GM19035 (cell line): Measurements from ENCODE around the gene IL31.
"Not testable (repeated sequence)": the region's sequence is repeated elsewhere in the genome, so short reads cannot be mapped to it uniquely, and the experiment has no call there.

Experiments
- ATAC-seq: cut with Tn5 transposase; IDR thresholded peaks from one replicate; pipeline ENCODE4 v1.9.1; 2021; ENCODE audit not compliant: unreplicated experiment

The IL31 gene

DNA sequence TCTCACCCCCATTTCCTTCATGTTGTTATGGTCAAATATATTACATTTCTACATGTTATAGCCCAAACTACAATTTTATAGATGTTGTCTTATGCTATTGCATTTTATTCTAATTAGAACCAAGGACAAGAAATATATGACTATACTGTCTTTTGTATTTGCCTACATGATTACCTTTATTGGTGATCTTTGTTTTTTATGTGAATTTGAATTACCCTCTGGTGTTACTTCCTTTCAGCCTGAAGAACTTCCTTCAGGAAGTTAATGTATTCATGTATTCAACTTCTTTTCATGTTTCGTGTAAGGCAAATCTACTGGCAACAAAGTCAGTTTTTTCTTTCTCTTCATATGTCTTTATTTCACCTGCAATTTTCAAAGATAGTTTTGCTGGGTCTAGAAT is 20.8 kb upstream of the IL31 start:
- no peak for ATAC-seq

DNA sequence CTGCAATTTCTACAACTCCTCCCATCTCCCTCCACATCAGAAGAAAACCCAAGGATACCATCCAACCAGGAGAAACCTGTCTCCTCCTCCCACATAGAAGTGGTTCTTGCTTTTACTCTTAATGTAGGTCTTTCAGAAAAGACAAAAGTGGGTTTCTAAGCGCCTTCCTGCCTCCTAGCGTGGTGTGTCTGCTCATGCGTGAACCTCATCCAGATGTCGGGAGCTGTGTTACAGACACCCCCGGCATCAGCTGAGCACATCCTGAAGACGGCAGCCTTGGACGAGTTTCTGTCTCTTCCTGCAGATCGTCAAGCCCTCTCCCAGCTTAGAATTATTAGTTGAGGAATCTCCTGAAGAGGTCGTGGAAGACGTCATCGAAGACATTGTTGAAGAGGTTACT is 18.4 kb upstream of the IL31 start:
- no peak for ATAC-seq

DNA sequence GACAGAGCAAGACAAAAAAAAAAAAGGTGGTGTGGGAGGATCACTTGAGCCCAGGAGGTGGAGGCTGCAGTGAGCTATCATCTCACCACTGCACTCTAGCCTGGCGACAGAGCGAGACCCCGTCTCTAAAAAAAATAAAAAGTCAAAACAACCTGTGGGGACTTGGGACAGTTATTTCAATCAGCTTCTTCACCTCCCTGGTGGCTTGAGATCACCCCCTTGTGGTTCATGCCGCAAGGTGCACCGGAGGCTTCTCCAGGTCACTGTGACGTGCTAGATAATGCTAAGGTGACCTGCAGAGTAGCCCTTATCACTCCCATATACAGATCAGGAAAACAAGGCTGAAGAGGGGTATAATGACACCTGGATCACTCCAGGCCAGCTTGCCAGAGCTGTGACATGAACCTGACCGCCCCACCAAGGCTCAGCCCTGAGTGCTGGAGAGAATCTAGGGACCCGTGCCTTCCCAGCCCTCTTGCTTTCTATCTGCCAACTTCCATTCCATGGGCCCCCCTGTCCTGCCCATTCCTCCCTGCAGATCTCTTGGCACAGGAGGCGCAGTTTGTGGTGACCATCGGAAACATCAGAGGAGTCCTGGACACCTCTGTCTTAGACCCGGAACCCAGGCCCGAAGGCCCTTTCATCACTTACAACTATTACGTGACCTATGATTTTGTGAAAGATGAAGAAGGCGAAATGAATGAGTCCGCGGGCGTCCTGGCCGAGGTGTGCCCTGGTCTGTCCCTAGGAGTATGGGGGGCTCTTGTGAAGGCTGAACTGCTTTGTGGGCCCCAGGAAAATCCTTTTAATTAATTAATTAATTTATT is 17.0 kb upstream of the IL31 start:
- no peak for ATAC-seq

DNA sequence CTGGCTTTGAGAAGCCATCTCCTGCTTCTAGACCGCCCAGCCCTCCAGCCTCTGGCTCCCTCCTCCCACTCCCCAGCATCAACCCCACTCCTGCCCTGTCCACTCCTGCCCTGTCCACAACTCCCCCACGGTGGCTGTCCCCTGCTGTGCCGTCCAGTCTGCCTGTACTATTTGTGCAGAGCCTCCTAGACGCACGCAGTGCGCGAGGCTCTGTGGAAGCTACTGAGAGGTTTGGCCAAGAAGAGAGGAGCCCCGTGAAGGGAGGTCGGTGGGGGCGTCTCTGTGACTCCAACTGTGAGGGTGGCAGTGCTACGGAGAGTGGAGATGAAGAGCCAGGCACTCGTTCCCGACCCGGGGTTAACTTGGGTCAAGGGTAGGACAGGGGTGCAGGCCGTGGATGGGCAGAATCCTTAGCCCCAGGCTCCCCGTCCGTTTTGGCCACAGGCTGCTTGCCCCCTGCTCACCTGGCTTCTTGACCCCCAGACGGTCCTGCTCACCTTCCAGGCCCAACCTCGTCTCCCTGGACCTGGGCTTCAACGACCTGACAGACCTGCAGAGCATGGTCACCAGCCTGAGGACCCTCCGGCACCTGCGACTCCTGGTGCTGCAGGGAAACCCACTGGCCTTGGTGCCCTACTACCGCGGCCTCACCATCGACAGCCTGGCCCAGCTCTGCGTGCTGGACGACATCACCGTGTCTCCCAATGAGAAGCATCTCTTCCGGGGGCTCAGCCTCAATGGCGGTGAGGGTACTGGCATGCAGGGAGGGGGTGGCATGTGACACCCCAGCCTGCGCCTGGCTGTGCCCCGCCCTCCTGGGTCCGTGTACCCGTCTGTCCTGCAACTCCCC is 15.8 kb upstream of the IL31 start:
- ATAC-seq = no peak

DNA sequence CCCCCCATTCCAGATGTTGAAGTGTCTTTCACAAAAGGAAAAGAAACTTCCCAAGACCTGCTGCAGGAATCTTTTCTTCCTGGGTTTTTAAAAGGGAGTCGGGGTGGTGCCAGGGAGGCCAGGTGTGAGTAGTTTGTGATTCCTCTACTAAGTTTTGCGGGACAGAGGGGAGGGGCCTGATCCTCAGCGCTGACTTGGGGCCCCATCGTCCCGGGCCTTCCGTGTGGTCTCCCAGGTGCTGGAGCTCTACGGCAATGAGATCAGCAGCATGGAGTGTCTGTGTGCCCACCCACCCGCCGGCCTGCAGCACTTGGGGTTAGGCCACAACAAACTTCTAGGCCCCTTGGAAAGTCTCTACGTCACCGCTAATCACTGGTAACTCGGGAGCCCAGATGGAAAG is 13.4 kb upstream of the IL31 start:
- no peak for ATAC-seq

DNA sequence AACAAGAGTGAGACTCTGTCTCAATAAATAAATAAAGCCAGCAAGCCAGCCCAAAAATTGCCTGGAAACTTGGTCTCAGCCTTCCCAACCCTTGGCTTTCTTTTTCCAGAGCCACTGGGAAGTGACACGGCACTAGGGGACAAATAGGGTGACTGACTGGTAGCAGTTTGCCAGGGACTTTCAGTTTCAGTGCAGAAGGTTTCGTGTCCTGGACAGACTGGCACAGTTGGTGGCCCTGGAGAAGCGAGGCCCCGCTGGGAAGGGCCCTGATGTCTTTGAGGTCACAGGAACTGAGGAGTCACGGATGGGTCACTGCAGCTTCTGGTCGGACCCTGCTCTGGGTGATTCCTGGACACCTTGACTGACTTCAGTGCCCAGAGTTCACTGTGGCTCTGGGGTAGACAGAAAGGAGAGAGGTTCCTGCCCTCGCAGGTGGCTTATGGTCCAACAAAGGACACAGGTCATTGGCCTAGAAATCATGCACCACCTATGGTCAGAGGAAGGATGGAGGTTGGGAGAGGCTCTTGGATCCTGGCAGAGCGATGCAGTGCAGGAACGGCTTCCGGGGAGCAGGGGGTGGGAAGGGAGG is 11.6 kb upstream of the IL31 start:
- ATAC-seq = no peak

DNA sequence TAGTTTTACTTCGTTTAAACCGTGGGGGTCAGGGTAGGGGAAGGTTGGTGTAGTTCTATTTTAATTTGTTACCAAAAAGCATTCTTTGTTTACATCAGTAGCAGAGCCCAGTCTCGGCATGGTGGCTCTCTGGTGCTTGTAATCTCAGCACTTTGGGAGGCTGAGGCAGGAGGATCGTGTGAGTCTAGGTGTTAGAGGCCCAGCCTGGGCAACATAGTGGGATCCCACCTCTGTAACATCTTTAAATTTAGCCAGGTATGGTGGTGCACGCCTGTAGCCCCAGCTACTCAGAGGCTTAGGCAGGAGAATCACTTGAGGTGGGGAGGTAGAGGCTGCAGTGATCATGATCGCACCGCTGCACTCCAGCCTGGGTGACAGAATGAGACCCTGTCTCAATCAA is 11.1 kb upstream of the IL31 start:
- ATAC-seq = no peak

DNA sequence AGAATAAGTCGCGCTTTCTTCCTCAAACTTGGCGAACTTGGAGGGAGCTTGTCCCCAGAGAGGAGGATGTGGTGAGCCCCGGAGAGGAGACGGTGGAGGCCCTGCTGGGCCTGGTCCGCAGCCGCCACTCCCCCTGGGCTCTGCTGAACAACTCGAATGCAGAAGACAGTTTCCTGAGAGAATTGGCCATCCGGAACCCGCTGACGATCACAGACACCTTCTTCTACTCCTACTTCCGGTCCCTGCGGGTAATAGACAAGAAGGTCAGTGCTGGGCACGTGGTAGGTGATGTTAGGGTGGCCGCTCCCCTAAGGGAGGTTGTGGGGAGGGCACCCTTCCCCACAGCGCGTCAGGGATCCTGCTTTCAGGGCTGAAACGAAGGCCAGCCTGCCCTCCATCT is 10.5 kb upstream of the IL31 start:
- no peak for ATAC-seq

DNA sequence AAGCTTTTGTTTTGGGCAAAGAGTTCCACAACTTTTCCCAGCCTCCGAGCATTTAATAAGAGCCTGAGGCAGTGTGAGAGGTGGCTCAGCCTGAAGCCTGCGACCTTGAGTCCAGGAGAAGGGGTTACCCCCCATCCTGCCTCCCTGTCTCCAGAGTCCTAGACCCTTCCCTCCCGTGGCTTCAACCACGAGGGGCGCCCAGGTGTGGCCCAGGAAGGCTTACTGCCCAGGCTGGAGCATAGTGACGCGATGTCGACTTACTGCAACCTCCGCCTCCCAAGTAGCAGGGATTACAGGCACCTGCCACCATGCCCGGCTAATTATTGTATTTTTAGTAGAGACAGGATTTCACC is 9.5 kb upstream of the IL31 start:
- ATAC-seq = no peak

DNA sequence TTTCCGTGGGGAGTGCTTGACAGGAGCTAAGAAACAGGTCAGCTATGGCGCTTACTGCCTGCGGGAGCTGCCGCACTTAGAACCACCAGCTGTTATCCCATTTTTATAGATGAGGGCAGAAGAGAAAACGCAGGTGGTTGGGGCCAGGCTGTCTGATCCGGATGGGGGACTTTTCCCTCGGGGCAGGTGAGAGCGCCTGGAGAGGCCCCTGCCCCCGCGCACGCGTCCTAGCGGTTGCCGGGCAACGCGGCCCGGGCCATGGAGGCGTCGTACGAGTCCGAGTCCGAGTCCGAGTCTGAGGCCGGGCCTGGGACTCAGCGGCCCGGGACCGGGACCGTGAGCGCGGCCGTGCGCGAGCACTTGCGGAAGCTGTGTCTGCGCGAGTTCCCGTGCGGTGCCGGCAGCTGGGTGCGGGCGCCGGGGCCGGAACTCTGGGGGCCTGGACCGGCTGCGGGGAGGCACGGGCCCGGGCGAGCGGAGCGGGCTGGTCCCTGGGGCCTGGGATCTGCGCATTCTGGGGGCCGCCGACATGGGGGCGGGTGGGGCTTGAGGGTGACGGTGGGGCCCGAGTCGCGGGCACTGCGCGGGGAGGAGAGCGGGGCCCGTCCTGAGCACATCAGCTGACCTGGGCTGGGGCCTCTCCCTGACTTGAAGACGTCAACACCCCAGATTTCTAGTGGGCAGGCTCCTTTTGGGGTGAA is 9.0 kb upstream of the IL31 start, which contains the start of gene LRRC43:
LRRC43 (plus strand) TSS at position 237 of the 701 bp plus-strand sequence; CDS start at position 259, 22 bp downstream.
- ATAC-seq = no peak

DNA sequence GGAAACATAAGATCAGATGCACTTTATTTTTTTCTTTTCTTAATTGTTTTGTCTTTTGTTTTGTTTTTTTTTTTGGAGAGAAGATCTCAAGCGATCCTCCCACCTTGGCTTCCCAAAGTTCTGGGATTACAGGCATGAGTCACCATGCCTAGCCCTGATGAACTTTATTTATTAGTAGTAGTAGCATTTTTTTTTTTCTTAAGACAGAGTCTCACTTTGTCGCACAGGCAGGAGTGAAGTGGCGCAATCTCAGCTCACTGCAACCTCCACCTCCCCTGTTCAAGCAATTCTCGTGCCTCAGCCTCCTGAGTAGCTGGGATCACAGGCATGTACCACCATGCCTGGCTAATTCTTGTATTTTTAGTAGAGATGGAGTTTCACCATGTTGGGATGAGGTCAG is 2.5 kb upstream of the IL31 start:
- ATAC-seq = not testable (repeated sequence)

DNA sequence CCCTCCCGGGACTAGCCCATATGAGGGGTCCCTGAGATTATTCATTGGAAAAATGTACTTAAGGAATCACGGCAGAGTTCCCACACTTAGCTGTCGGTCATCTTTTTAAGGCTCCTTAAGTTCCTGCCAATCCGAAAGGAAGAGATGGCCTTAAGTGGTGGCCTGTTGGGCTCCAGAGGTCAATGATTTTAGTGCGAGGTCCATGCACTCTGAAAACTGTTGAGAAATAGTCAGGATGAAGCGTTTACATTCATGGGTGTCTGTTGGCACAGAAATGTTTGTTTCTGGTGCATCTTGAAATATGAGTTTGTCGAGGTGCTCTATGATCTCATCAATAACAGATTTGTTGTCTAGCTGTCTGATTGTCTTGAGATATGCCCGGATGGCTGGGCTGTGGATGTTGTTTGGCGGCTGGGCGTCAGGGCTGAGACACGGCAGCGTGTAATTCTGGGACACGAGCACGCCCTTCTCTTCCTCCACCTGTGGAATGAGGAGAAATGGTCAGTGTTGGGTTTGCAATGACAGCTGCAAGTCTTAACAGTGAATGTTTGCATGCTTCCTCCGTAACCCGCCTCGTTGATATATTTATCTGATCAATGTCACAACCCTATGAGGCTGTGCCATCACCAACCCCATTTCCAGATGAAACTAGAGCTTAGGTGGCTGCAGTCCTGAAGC is 1.6 kb downstream of the IL31 start:
- no peak for ATAC-seq

DNA sequence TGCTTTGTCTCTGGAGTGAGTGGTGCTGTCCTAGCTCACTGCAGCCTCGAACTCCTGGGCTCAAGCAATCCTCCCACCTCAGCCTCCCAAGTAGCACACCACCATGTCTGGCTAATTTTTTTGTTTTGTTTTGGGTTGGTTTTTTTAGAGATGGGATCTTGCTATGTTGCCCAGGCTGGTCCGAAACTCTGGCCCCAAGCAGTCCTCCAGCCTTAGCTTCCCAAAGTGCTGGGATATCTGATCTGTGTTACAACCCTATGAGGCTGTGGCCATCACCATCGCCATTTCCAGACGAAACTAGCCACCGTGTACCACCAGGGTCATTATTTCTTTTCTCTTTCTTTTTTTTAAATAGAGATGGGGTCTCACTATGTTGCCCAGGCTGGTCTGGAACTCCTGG is 2.6 kb downstream of the IL31 start:
- ATAC-seq = no peak

DNA sequence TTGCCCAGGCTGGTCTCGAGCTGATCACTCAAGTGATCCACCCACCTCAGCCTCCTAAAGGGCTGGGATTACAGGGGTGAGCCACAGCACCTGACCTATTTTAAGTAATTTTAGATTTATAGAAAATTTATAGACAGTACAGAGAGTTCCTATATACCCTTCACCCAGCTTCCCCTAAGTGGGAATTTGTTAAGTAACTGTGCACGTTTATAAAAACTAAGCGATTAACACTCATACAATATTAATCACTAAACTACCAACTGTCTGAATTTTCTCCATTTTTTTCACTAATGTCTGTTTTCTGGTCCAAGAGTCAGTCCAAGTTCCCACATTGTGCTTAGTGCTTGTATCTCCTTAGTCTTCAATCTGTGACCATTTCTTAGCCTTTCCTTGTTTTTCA is 5.5 kb downstream of the IL31 start:
- no peak for ATAC-seq

DNA sequence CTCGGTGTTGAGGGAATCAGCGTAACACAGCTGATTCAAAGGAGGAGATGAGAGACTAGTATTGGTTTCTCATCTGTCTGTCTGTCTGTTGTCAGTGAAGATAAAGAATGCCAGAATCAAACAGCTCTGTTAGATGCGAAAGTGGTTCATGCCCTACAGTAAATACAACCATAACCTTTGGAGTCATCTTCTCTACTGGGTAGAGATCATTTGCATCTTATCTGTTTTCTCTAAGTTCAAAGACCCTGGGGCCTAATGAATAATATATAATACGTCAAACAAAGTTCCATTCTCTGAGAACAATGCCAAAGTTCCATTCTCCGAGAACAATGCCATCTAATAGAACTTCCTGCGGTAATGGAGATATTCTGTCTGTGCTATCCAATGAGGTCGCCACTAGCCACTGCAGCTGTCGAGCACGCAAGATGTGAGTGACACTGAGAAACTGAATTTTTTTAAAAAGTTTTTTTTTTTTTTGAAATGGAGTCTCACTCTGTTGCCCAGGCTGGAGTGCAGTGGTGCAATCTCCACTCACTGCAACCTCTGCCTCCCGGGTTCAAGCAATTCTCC is 6.6 kb downstream of the IL31 start:
- ATAC-seq = no peak

DNA sequence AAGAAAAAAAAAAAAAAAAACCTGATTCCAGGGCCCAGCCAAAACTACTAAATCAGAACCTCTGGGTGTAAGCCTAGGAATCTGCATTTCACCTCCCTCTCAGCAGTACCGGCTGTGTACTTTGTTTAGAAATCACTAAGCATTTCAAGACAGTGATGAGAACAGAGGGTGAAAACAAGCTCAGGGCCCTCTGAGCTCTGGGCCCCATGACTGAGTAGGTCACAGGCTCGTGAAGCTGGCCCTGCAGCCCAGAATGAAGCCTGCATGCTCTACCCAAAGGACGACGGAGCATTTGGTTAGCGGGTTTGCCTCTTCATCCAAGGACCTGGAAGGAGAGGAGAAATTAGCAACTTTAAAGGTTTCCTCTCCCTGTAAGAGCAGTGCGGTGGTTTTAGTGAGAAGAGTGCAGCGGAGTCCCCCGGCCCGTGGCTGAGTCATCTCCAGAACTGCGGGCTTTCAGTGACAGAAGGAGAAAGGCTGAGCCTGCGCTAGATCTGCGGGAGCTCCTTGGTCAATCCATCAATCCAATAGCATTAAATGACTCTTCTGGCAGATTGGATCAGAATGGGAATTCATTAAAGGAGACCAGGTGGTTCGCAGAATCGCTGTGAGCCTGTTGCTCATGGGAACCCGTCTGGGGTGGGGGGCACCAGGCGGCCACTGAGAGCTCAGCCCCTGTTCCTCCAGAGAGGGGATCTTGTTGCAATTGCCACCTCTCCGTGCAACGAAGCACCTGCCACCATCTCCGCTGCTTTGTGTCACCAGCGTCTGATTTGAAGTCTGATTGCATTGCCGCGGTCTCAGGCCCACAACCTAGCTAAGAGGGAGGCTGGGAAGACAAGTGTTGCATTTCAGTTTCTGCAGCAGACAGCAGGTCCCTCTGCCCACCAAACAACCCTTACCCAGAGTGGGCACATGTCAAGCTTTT is 7.3 kb downstream of the IL31 start:
- ATAC-seq = peak; percentile 76

DNA sequence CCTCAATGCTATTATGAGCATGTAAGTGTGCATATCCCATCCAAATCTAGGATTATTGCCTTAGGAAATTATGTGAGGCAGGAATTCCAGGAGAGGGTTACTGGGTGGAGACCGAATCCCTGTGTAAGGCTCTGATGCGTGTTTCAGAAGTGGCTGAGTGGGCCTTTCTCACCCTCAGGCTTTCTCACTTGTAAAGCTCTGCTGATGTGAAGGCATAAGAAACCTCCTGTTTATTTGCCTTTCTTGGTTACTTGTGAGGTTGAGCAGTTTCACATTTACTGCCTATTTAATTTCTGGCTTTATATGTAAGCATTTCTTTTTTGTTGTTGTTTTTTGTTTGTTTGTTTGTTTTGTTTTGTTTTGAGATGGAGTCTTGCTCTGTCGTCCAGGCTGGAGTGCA is 11.0 kb downstream of the IL31 start:
- ATAC-seq = no peak

DNA sequence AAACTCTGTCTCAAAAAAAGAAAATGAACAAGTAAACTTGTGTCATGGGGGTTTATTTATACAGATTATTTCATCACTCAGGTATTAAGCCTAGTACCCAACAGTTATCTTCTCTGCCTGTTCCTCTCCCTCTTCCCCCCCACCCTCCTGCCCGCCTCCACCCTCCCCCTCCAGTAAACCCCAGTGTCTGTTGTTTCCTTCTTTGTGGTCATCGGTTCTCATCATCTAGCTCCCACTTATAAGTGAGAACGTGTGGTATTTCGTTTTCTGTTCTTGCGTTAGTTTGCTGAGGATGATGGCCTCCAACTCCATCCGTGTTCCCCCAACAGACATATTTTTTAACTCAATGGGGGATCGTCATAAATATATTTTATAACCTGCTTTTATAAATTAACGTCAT is 12.3 kb downstream of the IL31 start:
- ATAC-seq = no peak

DNA sequence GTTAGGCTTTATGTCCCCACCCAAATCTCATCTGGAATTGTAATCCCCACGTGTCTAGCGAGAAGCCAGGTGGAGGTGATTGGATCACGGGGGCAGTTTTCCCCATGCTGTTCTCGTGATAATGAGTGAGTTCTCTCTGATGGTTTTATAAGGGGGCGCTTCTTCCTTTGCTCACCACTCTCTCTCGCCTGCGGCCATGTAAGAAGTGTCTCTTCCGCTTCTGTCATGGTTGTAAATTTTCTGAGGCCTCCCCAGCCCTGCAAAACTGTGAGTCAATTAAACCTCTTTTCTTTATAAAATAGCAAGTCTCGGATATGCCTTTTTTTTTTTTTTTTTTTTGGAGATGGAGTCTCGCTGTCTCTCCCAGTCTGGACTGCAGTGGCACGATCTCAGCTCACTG is 13.3 kb downstream of the IL31 start:
- no peak for ATAC-seq
